Right forelimb (tissue), 1 donor: ENCODE results near the gene BCL7C.

ENCODE experiments used
- DNase-seq: peaks from one replicate; pipeline ENCODE4 v3.0.0-alpha.2; 2018

BCL7C gene

DNA sequence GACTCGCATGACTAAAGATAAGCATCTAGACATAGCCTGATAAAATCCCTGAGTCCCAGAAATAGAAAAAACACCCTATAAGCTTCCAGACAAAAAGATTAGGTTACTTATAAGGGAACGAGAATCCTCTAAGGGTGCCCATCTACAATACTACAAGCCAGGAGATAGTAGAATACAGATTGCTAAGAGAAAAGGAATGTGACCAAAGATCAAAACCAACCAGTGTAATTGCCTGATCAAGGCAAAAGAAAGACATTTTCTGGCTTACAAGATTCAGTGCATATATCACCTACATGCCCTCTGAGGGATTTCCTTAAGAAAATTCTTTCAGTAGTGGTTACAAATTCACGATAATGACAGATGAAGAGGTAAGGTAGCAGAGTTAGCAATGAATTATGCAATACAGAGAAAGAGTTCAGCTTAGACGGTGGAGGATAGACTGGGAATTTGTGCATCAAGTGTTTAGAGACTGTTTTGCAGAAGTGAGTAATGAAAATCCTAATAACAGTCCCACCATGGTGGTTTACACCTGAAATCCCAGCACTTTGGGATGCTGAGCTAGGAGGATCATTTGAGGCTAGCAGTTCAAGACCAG, 35.0 kb downstream of the BCL7C start:
- DNase-seq: no peak

DNA sequence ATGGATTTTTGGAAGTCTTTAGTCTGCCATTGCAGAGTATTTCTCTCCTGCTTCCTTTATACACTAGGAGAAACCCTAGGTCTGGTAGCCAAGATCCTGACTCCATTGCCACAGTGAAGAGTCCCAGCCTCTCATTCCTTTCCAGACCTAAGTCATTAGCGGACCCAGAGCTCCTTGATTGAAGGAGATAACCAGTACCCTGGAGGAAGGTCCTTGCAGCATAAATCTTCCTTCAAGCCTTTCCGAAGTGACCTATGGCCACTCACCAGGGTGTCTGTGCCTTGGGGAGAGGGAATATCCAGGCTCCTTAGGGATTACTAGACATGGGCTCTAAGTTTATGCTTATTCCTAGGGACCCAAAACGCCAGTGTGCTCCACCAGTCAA, 35.8 kb downstream of the BCL7C start:
- no peak for DNase-seq

DNA sequence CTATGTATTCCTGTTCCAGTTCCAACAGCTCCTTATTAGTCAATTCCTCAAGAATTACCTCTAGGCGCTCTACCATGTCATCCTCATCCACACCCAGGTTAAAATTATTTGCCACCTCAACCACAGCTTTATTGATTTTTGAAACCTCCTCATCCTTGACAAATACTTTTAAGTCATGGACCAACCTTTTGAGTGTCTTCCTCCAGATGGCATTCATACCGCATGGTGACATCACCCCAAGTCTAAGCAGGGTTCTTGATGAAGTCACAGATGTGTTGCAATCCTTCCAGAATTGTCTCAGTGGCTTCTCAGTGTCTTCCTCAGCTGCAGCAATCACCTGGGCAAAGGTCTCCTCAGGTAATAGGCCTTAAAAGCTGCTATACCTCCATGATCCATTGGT, 40.1 kb downstream of the BCL7C start:
- no peak for DNase-seq

DNA sequence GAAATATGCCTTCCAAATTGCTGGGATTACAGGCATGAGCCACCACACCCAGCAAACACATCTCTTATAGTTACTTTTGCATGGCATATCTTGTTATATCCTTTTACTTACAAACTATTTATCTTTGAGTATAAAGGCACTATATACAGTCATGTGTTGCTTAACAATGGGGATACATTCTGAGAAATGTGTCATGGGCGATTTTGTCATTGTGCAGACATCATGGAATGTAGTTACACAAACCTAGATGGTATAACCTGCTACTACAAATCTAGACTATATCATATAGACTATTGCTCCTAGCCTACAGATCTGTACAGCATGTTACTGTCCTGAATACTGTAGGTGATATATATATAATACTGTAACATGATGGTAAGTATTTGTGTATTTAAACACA, 43.6 kb downstream of the BCL7C start:
- DNase-seq: no peak

DNA sequence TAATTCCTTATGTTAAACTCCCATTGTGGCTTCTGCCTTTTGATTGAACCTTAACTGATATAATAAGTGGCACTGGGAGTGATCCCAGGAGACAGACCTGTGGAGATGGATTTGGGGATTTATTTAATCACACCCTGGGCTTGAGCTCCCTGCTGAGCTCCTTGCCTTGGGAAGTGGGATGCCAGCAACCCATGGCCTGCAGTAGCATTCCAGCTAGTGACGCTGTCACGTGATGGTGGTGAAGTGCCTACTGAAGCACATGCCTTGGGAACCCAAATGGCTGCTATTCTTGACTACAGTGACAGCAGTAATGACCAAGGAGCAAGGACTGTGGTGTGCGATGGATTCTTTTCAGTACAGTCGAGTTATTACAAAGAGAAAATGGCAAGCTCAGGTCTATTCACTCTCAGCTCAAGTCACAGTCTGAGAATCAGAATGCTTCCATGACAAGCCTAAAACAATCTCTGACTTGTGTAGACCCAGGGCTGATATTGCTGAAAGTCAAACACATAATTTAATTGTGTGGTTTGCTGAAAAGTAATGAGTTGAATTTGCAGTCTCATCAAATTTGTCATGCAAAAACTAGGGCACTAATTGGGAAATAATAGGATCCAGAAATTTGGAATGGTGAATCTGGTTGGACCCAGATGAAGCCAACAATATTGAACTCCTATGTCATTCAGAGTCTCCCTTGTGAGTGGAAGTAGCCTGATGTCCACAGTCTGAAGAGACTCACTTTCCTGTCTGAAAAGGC, 47.1 kb downstream of the BCL7C start:
- no peak for DNase-seq

DNA sequence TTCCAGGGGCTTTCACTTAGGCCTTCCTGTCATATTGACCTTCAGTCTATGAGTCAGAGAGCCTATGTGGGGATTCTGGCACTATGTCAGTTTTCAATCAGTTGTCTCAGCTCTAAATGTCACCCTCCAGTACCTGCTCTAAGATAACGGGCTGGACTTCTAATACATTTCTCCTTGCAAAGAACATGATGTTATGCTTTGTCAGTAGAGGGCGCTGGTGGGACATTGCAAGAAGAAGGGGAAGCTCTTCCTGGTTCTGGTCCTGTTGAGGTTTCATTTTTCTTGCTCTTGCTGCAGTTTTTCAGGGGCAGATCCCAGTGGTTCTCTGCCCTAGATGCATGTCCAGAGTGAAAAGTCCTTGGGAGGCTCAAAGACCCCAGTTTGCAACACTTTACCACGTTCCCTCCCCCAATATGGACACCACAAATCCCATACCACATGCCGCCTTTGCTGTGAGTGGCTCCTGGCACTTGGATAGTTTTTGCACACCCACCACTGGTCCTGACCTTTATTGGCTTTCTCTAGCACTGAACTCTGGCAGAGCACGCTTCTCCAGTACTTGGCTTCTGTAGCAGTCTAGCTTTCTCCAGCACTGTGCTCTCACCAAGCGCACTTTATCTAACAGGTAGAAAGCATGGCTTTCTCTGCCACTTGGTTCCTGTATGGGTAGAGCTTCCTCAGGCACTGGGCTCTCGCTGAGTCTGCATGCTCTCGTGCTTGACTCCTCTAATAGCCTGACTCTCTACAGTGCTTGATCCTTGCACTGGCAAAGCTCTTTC, 49.0 kb downstream of the BCL7C start:
- peak; percentile 78 for DNase-seq

DNA sequence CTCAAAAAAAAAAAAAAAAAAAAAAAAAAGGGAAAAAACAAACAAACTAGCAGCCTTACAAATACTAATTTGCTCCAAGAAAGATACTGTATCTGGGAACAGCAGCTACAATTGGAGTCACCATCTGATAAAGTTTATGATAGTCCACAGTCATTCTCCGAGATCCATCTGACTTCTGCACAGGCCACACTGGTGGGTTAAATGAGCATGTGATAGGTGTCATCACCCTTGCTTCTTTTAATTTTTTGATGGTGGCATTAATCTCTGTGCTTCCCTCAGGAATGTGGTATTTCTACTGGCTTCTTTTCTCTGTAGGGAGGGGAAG, 49.6 kb downstream of the BCL7C start:
- no peak for DNase-seq

DNA sequence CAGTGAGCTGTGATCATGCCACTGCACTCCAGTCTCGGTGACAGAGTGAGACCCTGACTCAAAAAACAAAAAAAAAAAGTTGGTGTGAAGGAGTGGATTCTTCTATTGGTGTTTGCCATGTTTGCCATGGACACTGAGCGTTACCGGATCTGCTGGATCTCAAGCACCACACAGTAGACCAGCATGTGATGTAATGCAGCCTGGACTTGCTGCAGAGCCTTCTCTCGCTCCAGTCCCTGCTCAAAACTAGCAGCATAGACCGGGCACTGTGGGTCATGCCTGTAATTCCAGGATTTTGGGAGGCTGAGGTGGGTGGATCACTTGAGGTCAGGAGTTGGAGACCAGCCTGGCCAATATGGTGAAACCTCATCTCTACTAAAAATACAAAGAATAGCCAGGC, 50.4 kb downstream of the BCL7C start:
- no peak for DNase-seq

DNA sequence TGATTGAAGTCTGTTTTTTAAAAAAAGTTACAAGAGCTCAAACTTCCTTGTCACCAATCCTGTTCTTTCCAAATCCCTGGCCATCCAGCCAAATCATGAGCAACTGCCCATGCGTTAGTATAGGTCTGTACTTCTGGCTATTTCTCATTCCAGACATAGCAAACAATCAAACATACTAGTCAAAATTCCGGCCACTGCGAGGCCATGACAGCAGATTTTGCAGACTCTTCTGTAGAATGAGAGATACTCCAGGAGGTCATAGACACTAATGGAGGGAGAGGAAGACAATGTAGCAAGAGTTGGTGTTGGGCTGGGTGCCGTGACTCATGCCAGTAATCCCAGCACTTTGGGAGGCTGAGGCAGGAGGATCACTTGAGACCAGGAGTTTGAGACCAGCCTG, 50.9 kb downstream of the BCL7C start:
- DNase-seq: no peak

DNA sequence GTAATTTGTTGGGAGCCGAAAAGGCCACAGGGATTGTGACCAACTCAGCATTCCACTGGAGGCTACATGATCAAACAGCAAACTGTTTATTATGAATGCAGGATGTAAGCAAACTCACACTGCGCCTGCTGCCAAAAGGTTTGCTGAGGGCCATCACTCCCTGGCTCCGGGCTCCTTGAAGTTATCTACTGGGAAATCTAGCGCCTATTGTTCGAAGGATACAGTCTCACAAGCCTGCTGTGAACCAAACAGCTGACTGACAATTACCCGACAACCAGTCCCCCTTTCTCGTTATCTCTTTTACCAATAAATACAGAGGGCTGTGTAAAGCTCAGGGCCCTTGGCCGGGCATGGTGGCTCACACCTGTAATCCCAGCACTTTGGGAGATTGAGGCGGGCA, 52.5 kb downstream of the BCL7C start:
- no peak for DNase-seq

DNA sequence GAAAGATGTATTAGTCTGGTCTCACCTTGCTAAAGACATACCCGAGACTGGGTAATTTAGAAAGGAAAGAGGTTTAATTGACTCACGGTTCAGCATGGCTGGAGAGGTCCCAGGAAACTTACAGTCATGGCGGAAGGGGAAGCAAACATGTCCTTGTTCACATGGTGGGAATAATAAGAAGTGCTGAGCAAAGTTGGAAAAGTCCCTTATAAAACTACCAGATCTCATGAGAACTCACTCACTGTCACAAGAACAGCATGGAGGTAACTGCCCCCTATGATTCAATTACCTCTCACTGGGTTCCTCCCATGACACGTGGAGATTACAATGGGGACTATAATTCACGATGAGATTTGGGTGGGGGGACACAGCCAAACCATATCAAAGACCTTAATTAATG, 53.3 kb downstream of the BCL7C start:
- no peak for DNase-seq

DNA sequence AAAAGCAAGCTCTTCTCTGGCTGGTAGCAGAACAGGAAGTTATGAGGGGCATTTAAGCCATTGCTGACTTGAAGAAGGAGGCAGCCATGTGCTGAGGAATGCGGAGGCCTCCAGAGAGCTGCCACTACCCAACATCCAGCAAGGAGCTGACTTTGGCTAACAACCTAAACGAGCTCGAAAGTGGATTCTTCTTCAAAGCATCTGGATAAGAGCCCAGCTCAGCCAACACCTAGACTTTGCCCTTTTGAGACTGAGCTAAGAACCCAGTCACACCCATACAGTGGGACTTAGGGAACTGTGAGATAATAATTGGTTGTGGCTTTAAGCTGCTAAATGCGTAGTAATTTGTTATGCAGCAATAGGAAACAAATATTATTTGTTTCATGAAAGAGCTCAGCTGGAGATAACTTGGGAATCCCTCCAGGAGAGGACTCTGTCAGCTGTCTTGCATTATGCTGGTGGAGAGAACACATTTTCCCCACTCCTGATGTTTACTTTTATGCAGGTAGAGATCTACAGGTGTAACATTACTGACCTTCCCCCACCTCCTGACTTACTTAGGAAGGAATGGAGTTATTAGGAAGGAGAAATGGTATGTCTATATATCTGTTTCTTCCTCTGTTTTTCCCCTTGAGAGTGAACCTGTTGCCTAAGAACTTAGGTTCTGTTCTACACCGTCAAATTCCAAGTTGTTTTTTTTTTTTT, 54.2 kb downstream of the BCL7C start:
- DNase-seq: no peak

DNA sequence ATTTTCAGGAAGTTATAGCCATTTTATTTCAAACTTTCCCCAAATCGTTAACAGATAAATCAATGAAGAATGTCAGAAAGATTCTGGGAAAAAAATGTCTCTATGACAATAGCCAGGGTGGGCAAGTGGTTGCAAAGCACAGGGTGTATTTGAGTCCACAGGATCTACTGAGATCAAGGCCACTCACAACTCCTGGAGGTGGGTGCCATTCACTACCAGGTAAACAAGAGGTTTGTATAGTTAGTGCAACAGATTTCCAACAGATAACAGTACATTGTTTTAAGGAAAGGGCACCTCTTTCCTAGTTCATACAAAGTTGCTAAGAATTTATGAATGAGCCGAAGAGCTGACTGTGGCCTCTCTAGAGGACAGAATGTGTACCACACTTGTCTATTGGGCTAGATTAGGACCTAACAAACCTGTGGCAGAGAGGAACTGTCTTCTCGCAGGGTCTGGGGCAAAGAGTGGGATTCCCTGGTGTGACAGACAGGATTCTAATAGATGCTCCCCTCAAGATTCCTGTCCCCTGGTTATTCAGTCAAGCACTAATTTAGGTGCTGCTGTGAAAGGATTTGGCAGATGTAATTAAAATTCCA, 54.9 kb downstream of the BCL7C start:
- no peak for DNase-seq

DNA sequence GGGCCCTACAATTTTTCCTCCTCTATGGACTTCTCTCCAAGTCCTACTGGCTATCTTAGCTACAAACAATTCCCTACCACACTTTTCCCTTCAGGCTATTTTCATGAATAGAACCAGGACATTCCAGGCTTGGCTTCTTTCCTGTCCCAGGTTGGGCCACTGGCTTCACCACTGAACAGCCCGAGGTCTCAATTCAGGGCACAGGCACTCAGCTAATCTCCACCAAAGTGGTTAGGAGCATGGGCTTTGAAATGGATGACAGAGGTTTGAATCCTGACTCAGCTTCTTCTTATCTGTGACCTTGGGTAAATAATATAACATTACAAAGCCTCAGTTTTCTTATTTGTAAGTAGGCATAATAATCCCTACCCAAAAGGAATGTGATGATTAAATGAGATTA, 56.0 kb downstream of the BCL7C start:
- no peak for DNase-seq
